Mammary epithelial cell (primary cell): Measurements from ENCODE around the gene PPM1E.

Experiments used
- CTCF ChIP-seq, 2 donors: IDR thresholded peaks in 1 of 2; conservative IDR thresholded peaks in 1 of 2; 2 replicates each; pipeline ENCODE4 v1.5.1; 2011 to 2012; ENCODE audit warnings: inconsistent platforms in 2 of 2, low read length in 2 of 2, mild to moderate bottlenecking in 2 of 2, control low read depth in 1 of 2, low read depth in 1 of 2; ENCODE audit not compliant: insufficient read depth in 1 of 2; ENCODE audit errors: extremely low read depth in 1 of 2
- EZH2 ChIP-seq: IDR thresholded peaks from 2 replicates; pipeline ENCODE4 v1.6.1; 2012; ENCODE audit warnings: low read length, inconsistent platforms, borderline replicate concordance

- TF ChIP-seq CTCF (conservative IDR thresholded peaks at IDR 0.05 in 1 of 2, IDR thresholded peaks at IDR 0.05 in 1 of 2; ENCODE audit: extremely low read depth in 1 of 2, insufficient read depth in 1 of 2, low read depth in 1 of 2, low read length in 2 of 2) (no peak), EZH2 (no peak)
Measured at GRCh38 chr17:58809564-58809936, 53.9 kb downstream of the PPM1E start.
